ENCODE data around the gene MAP3K3.

The MAP3K3 gene

GRCh38 chr17:63653050-63653449 lies 30.8 kb downstream of the MAP3K3 start:
- DNase-seq: no peak

- DNase-seq: no peak
Measured at GRCh38 chr17:63657786-63658185, 35.6 kb downstream of the MAP3K3 start.

GRCh38 chr17:63658366-63658765 lies 36.1 kb downstream of the MAP3K3 start:
- no peak for DNase-seq

- DNase-seq: no peak
Measured at GRCh38 chr17:63659850-63660249, 37.6 kb downstream of the MAP3K3 start.

- DNase-seq: no peak
Measured at GRCh38 chr17:63665527-63666214, 43.5 kb downstream of the MAP3K3 start.

GRCh38 chr17:63672856-63673255 lies 50.6 kb downstream of the MAP3K3 start:
- DNase-seq: no peak

GRCh38 chr17:63675231-63675606 lies 53.0 kb downstream of the MAP3K3 start:
- no peak for DNase-seq

GRCh38 chr17:63675607-63676546 lies 53.7 kb downstream of the MAP3K3 start:
- no peak for DNase-seq

- DNase-seq: no peak
Measured at GRCh38 chr17:63676584-63676983, 54.4 kb downstream of the MAP3K3 start.

GRCh38 chr17:63679214-63679613 lies 57.0 kb downstream of the MAP3K3 start:
- no peak for DNase-seq

GRCh38 chr17:63680700-63681099 lies 58.5 kb downstream of the MAP3K3 start:
- no peak for DNase-seq

- DNase-seq: no peak
Measured at GRCh38 chr17:63681530-63681929, 59.3 kb downstream of the MAP3K3 start.

GRCh38 chr17:63682441-63682840 lies 60.2 kb downstream of the MAP3K3 start:
- DNase-seq: no peak

GRCh38 chr17:63682981-63683380 lies 60.8 kb downstream of the MAP3K3 start:
- no peak for DNase-seq

GRCh38 chr17:63685041-63685440 lies 62.8 kb downstream of the MAP3K3 start:
- DNase-seq: no peak

GRCh38 chr17:63685578-63685977 lies 63.4 kb downstream of the MAP3K3 start:
- DNase-seq: no peak

- DNase-seq: no peak
Measured at GRCh38 chr17:63686138-63686685, 64.0 kb downstream of the MAP3K3 start.

- no peak for DNase-seq
Measured at GRCh38 chr17:63688396-63689020, 66.3 kb downstream of the MAP3K3 start.

GRCh38 chr17:63689479-63689878 lies 67.3 kb downstream of the MAP3K3 start:
- no peak for DNase-seq

GRCh38 chr17:63692195-63692816 lies 70.1 kb downstream of the MAP3K3 start:
- DNase-seq: no peak

- DNase-seq: no peak
Measured at GRCh38 chr17:63693411-63694113, 71.3 kb downstream of the MAP3K3 start.

- no peak for DNase-seq
Measured at GRCh38 chr17:63694229-63694949, 72.2 kb downstream of the MAP3K3 start.

Measured in activated effector memory CD4-positive, alpha-beta T cell treated with Interleukin-2 at 50 U/mL for 16 hours (primary cell).